Chondrocyte (in vitro differentiated cells): ENCODE measurements around the gene FASTK. TPM values are rescaled to one million over a fixed set of nuclear protein-coding genes. Genes with fewer than 3 reads are reported as not detected.

Source experiments
- DNase-seq: peaks from one replicate; pipeline ENCODE4 v3.0.0; 2021; ENCODE audit warnings: mixed read lengths, low spot score
- H3K27ac Mint-ChIP-seq: one replicate; pipeline ENCODE4 v1.8.0; 2021; ENCODE audit warnings: mild to moderate bottlenecking, moderate library complexity, mixed read lengths; ENCODE audit not compliant: unreplicated experiment
- H3K27me3 Mint-ChIP-seq: 2 replicates; pipeline ENCODE4 v1.8.0; 2021; ENCODE audit warnings: low read depth, mixed read lengths
- H3K36me3 Mint-ChIP-seq: 2 replicates; pipeline ENCODE4 v1.8.0; 2021; ENCODE audit warnings: low read depth, mixed read lengths
- H3K4me1 Mint-ChIP-seq: 2 replicates; pipeline ENCODE4 v1.8.0; 2021; ENCODE audit warnings: low read depth, mild to moderate bottlenecking, mixed read lengths
- H3K4me3 Mint-ChIP-seq: one replicate; pipeline ENCODE4 v1.8.0; 2021; ENCODE audit warnings: mild to moderate bottlenecking, moderate library complexity, mixed read lengths; ENCODE audit not compliant: unreplicated experiment
- H3K9me3 Mint-ChIP-seq: 2 replicates; pipeline ENCODE4 v1.8.0; 2021; ENCODE audit warnings: low read depth, mixed read lengths
- total RNA-seq: library from RNA; stranded (reverse); gene quantifications from 3 replicates; pipeline ENCODE4 v1.2.1, GENCODE V29; 2021
- TF ChIP-seq, protein P1 (sequence below): fragments of 200-600 bp; sonication (generic); IDR thresholded peaks from 2 replicates; pipeline ENCODE4 v1.5.0; 2021; ENCODE audit warnings: antibody characterized with exemption, mild to moderate bottlenecking, moderate library complexity

FASTK gene
- total RNA-seq, 1 donor from 2014 or later = 83.8 TPM

DNA sequence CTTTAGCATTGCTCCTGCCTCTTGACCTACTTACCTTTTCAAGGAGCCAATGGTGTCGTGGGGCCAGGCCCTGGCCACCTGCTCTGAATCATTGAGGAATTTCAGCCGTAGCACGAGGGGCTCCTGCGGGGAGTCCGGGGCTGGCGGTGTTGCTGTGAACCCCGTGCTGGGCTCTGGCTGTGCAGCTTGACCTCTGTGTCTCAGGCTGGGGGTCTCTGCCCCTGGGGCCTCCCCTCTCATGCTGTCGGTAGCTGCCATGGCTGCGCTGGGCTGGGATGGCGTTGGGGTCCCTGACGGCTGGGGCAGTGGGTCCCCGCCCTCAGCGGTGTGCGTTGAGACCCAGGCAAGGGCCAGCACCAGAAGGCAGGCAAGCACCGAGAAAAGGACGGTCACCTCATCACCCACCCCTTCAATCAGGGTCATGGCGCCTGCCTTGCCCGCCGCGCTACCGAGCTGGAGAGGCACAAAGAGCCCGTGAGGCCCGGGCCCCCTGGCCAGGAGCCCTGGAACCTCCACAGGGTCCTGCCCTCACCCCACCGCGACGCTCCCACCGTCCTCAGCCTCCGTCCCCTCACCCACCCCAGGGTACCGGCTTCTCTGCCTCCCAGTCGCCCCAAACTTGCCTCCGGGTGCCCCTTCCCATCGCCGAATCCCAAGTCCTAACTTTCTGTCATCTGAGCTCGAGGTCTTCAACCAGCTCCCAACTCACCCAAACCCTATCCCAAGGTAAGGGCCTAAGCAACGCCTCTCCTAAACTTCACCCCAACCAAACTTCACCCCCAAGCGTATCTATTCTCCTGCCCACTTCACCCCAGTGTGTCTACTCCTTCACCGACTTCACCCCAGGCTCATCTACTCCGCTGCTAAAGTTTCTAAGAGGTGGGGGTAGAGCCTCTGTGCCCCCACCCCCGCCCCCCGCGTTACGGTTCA, 1.8 kb upstream of the FASTK start:
- DNase-seq = no peak
- peaks cover 49% of the 10 kb centered on the region for H3K4me1 Mint-ChIP-seq
- TF ChIP-seq, protein P1, sequence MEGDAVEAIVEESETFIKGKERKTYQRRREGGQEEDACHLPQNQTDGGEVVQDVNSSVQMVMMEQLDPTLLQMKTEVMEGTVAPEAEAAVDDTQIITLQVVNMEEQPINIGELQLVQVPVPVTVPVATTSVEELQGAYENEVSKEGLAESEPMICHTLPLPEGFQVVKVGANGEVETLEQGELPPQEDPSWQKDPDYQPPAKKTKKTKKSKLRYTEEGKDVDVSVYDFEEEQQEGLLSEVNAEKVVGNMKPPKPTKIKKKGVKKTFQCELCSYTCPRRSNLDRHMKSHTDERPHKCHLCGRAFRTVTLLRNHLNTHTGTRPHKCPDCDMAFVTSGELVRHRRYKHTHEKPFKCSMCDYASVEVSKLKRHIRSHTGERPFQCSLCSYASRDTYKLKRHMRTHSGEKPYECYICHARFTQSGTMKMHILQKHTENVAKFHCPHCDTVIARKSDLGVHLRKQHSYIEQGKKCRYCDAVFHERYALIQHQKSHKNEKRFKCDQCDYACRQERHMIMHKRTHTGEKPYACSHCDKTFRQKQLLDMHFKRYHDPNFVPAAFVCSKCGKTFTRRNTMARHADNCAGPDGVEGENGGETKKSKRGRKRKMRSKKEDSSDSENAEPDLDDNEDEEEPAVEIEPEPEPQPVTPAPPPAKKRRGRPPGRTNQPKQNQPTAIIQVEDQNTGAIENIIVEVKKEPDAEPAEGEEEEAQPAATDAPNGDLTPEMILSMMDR = no peak
- no peaks in the 10 kb centered on the region for H3K9me3 Mint-ChIP-seq
- peak overlapping the region; percentile 86 for H3K27ac Mint-ChIP-seq
- H3K4me3 Mint-ChIP-seq = peak overlapping the region; percentile 94
- H3K27me3 Mint-ChIP-seq = no peaks in the 10 kb centered on the region
- H3K36me3 Mint-ChIP-seq = no peaks in the 10 kb centered on the region

DNA sequence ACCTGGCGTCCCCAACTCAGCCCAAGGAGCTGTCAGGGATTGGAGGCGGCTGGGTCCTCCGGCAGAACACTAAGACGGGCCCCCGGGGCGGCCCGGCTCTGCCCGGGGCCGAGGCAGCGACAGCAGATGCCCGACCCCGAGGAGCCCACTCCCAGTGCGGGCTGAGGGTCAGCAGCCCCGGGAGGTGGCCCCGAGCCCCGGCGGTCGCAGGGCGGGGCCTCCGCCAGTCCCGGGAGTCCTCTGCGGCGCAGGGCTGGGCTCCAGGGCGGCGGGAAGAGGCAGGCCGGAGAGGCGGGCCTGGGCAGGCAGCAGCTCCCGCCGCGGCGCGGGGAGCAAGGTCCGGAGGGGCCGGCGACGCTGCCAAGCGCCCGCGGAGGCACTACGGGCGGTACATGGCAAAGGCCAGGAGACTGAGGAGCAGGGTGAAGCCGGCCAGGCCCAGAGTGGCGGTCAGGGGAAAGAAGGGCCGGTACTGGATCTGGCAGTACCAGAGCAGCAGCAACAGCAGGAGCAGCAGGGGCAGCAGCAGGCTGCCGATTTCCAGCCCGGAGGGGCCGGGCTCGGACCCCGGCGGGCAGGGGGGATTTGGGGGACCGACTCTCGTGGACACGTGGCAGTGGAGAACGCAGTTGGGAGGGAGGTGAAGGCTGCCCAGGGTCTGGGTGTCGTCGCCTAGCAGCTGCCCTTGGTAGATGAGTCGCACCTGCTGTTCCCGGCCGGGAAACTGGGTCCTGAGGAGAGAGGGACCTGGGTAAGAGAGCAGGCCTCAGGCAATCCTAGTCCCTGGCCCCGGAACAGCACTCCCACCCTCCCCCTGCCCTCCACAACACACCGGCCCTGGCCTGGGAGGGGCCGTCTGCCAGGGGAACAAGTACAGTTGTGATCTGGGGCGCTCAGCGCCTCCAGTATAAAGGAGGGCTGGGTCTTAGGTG, 827 bp upstream of the FASTK start:
- TF ChIP-seq, protein P1 = no peak
- Mint-ChIP-seq H3K27me3 (no peaks in the 10 kb centered on the region), H3K4me1 (peaks cover 52% of the 10 kb centered on the region), H3K27ac (peak overlapping the region; percentile 78), H3K36me3 (no peaks in the 10 kb centered on the region), H3K4me3 (peak overlapping the region; percentile 94), H3K9me3 (no peaks in the 10 kb centered on the region)
- no peak for DNase-seq

DNA sequence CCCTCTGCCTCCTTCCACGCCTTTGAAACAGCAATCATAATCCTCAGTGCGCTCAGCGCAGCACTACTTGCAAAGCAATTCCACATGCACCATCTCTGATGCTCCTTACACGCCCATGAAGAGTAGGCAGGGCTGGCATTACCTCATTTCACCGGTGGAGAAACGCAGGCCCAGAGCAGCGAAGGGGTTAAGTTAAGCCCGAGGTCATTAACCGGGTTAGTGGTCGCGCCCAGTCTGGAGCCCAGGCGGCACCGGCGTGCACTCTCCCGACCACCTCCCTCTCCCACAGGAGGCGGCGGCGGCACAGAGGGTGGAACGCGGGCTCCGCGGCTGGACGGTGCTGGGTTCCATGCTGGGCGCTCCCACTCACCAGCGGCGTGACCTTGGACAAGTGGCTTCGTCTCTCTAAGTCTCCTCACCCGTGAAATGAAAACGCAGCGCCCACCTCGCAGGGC, 515 bp downstream of the FASTK start:
- Mint-ChIP-seq H3K4me3 (peak overlapping the region; percentile 87), H3K27ac (peak overlapping the region; percentile 97), H3K4me1 (peaks cover 46% of the 10 kb centered on the region), H3K9me3 (no peaks in the 10 kb centered on the region), H3K36me3 (peaks cover 6% of the 10 kb centered on the region), H3K27me3 (no peaks in the 10 kb centered on the region)
- TF ChIP-seq, protein P1 = no peak
- DNase-seq = no peak

DNA sequence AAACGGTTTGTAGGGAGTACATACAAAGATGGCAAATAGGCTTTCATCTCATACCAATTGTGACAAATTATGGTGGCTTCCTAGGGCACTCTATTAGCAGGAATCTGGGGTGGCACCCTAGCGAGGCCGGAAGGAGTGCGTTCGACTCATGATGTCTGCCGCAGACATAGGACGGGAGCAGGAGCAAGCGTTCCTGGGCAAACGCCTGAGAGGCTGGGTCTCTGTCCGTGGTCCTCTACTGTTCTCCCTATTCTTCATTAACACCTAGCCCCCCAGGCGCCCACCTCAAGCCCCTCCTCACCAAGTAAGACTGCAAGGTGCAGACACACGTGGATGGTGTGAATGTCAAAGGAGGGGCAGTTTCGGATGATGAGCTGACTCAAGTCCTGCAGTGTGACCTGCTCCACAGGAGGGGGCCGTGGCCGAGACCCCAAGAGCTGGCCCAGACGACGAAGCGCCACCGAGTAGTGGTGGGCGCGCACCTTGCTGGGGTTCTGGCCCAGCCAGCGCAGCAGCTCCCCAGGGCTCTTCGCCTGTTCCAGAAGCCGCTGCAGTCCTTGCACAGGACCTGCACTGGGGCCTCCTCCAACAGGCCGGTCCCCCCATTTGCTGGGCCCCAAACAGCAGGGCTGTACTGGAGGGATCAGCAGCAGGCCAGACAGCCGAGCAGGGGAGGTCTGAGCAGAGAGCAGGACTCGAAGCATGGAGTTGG, 1.3 kb downstream of the FASTK start:
- Mint-ChIP-seq H3K36me3 (peaks cover 9% of the 10 kb centered on the region), H3K4me3 (peak overlapping the region; percentile 87), H3K27me3 (no peaks in the 10 kb centered on the region), H3K9me3 (no peaks in the 10 kb centered on the region), H3K27ac (peak overlapping the region; percentile 97), H3K4me1 (peaks cover 46% of the 10 kb centered on the region)
- DNase-seq = no peak
- TF ChIP-seq, protein P1 = no peak
